ENCODE data around the gene TOB1. TPM values are rescaled to one million over a fixed set of nuclear protein-coding genes. Genes with fewer than 3 reads are reported as not detected.

The TOB1 gene
- total and polyA plus RNA-seq, 9 of the 15 experiments (the other 6 are each of a cell fraction or from before 2014, with no cell fraction given), result 4.8 to 63.7 (median 13.2) TPM

GRCh38 chr17:50867363-50868139 is 1.4 kb upstream of the TOB1 start (continued):
- TF ChIP-seq ZBTB40 (IDR thresholded peaks at IDR 0.05) (peak; percentile 52; the same call in 1 of the 2 replicates), ZBTB40 (CRISPR knock-in tag; IDR thresholded peaks at IDR 0.05) (no peak), ESRRA (IDR thresholded peaks at IDR 0.05; ENCODE audit: borderline replicate concordance, low read depth) (peak; percentile 77; the same call in 1 of the 2 replicates), NELFE (IDR thresholded peaks at IDR 0.05; ENCODE audit: insufficient read depth, insufficient read length) (no peak), PBX2 (CRISPR knock-in tag; IDR thresholded peaks at IDR 0.05; ENCODE audit: low read depth) (no peak), PBX2 (tag; conservative IDR thresholded peaks at IDR 0.05; ENCODE audit: low read depth) (no peak), CHCHD3 (CRISPR knock-in tag; IDR thresholded peaks at IDR 0.05) (no peak), ZKSCAN8 (CRISPR knock-in tag; IDR thresholded peaks at IDR 0.05) (no peak), DACH1 (IDR thresholded peaks at IDR 0.05; ENCODE audit: partially characterized antibody) (peak; percentile 68), E2F4 (CRISPR knock-in tag; IDR thresholded peaks at IDR 0.05; ENCODE audit: low read depth) (0 out of 2 replicates have a peak, but pooled peaks have one; percentile 48), SREBF1 (IDR thresholded peaks at IDR 0.05; ENCODE audit: borderline replicate concordance, low read depth, low read length) (no peak), HMG20B (CRISPR knock-in tag; IDR thresholded peaks at IDR 0.05) (no peak), TAF7 (tag; IDR thresholded peaks at IDR 0.05) (peak; percentile 74), OTX1 (CRISPR knock-in tag; IDR thresholded peaks at IDR 0.05) (no peak), ETV1 (tag; conservative IDR thresholded peaks at IDR 0.05; ENCODE audit: low read depth) (no peak), COPS2 (conservative IDR thresholded peaks at IDR 0.05) (no peak)

Measured in K562 (cell line).